Measurements from ENCODE around the gene MFGE8.

MFGE8 gene

GRCh38 chr15:88871313-88871712 lies 41.9 kb downstream of the MFGE8 start:
- TF ChIP-seq EZH2 (IDR thresholded peaks at IDR 0.05; ENCODE audit: borderline replicate concordance, low read length) = no peak
- TF ChIP-seq CTCF (IDR thresholded peaks at IDR 0.05; ENCODE audit: low read length) = no peak
- Histone ChIP-seq H3K9me3 (ENCODE audit: low read length) (no peaks in the 10 kb centered on the region), H3K36me3 (ENCODE audit: insufficient read depth, low read length) (no peaks in the 10 kb centered on the region), H4K20me1 (ENCODE audit: insufficient read depth, low read length) (no peaks in the 10 kb centered on the region), H2AFZ (ENCODE audit: low read length) (no peak overlapping the region), H3K27me3 (ENCODE audit: insufficient read depth, low read length) (0 out of 2 replicates have a peak, but pooled peaks cover 1% of the 10 kb centered on the region), H3K27ac (ENCODE audit: low read depth, low read length, poor library complexity, severe bottlenecking) (no peak overlapping the region), H3K79me2 (ENCODE audit: insufficient read depth, low read length) (no peaks in the 10 kb centered on the region), H3F3A (ENCODE audit: insufficient read depth, low read length) (no peaks in the 10 kb centered on the region), H3K4me3 (ENCODE audit: low read depth, low read length, poor library complexity, severe bottlenecking) (no peak overlapping the region), H3K4me1 (ENCODE audit: insufficient read depth, low read length, severe bottlenecking) (no peaks in the 10 kb centered on the region), H3K4me2 (ENCODE audit: low read length) (no peak overlapping the region), H3K9ac (ENCODE audit: low read length) (no peak overlapping the region), H3K9me2 (ENCODE audit: low read depth, low read length) (no peaks in the 10 kb centered on the region)

- no peaks in the 10 kb centered on the region for H3K79me2 ChIP-seq (ENCODE audit: insufficient read depth, low read length)
- H3K4me3 ChIP-seq (ENCODE audit: low read depth, low read length, poor library complexity, severe bottlenecking) = no peak overlapping the region
- H3F3A ChIP-seq (ENCODE audit: insufficient read depth, low read length) = no peaks in the 10 kb centered on the region
- peaks cover 6% of the 10 kb centered on the region; the same call in 1 of the 2 replicates for H3K27me3 ChIP-seq (ENCODE audit: insufficient read depth, low read length)
- H3K27ac ChIP-seq (ENCODE audit: low read depth, low read length, poor library complexity, severe bottlenecking) = no peak overlapping the region
- H3K9me3 ChIP-seq (ENCODE audit: low read length) = no peaks in the 10 kb centered on the region
- H3K9me2 ChIP-seq (ENCODE audit: low read depth, low read length) = no peaks in the 10 kb centered on the region
- no peak for TF ChIP-seq CTCF (IDR thresholded peaks at IDR 0.05; ENCODE audit: low read length)
- TF ChIP-seq EZH2 (IDR thresholded peaks at IDR 0.05; ENCODE audit: borderline replicate concordance, low read length) = no peak
- no peak overlapping the region for H3K4me2 ChIP-seq (ENCODE audit: low read length)
- no peak overlapping the region for H3K9ac ChIP-seq (ENCODE audit: low read length)
- H2AFZ ChIP-seq (ENCODE audit: low read length) = no peak overlapping the region
- H3K36me3 ChIP-seq (ENCODE audit: insufficient read depth, low read length) = no peaks in the 10 kb centered on the region
- no peaks in the 10 kb centered on the region for H3K4me1 ChIP-seq (ENCODE audit: insufficient read depth, low read length, severe bottlenecking)
- H4K20me1 ChIP-seq (ENCODE audit: insufficient read depth, low read length) = no peaks in the 10 kb centered on the region
Observed at GRCh38 chr15:88866295-88866881, 46.8 kb downstream of the MFGE8 start.

GRCh38 chr15:88865498-88866099 lies 47.6 kb downstream of the MFGE8 start:
- Histone ChIP-seq H3K4me2 (ENCODE audit: low read length) (no peak overlapping the region), H3K27me3 (ENCODE audit: insufficient read depth, low read length) (peaks cover 6% of the 10 kb centered on the region; the same call in 1 of the 2 replicates), H3K9me3 (ENCODE audit: low read length) (no peaks in the 10 kb centered on the region)

More at GRCh38 chr15:88865498-88866099, 47.6 kb downstream of the MFGE8 start:
- TF ChIP-seq EZH2 (IDR thresholded peaks at IDR 0.05; ENCODE audit: borderline replicate concordance, low read length) (no peak), CTCF (IDR thresholded peaks at IDR 0.05; ENCODE audit: low read length) (no peak)
- Histone ChIP-seq H3K36me3 (ENCODE audit: insufficient read depth, low read length) (no peaks in the 10 kb centered on the region), H3K27ac (ENCODE audit: low read depth, low read length, poor library complexity, severe bottlenecking) (no peak overlapping the region), H4K20me1 (ENCODE audit: insufficient read depth, low read length) (no peaks in the 10 kb centered on the region), H2AFZ (ENCODE audit: low read length) (no peak overlapping the region), H3K4me3 (ENCODE audit: low read depth, low read length, poor library complexity, severe bottlenecking) (no peak overlapping the region), H3K4me1 (ENCODE audit: insufficient read depth, low read length, severe bottlenecking) (no peaks in the 10 kb centered on the region), H3K9ac (ENCODE audit: low read length) (no peak overlapping the region), H3K9me2 (ENCODE audit: low read depth, low read length) (no peaks in the 10 kb centered on the region), H3F3A (ENCODE audit: insufficient read depth, low read length) (no peaks in the 10 kb centered on the region), H3K79me2 (ENCODE audit: insufficient read depth, low read length) (no peaks in the 10 kb centered on the region)

Measured in OCI-LY1 (cell line).